Stimulated activated naive CD4-positive, alpha-beta T cell treated with Interleukin-2 at 50 U/mL for 16 hours (primary cell): ENCODE results near the gene XBP1.
A peak's percentile ranks its signal among the peaks of the same experiment; 100 is the strongest.
"Not testable (repeated sequence)": the region's sequence is repeated elsewhere in the genome, so short reads cannot be mapped to it uniquely, and the experiment has no call there.

Source experiments
- DNase-seq: peaks from one replicate; lab custom pipeline; 2025; lab: John Stamatoyannopoulos, UW

The XBP1 gene

GRCh38 chr22:28817919-28818859 is 17.8 kb upstream of the XBP1 start:
- DNase-seq, result no peak

GRCh38 chr22:28817064-28817463 is 16.7 kb upstream of the XBP1 start:
- DNase-seq, result no peak

- no peak for DNase-seq
These were observed 15.4 kb upstream of the XBP1 start for GRCh38 chr22:28815729-28816128.

- DNase-seq, result no peak
These were observed 14.7 kb upstream of the XBP1 start for GRCh38 chr22:28815111-28815510.

- no peak for DNase-seq
These were observed 13.6 kb upstream of the XBP1 start for GRCh38 chr22:28813772-28814518.

GRCh38 chr22:28812516-28812915 is 12.1 kb upstream of the XBP1 start:
- no peak for DNase-seq

GRCh38 chr22:28810821-28811491 is 10.6 kb upstream of the XBP1 start:
- peak; percentile 29 for DNase-seq

GRCh38 chr22:28808716-28809355 is 8.5 kb upstream of the XBP1 start:
- no peak for DNase-seq

- not testable (repeated sequence) for DNase-seq
These were observed 5.1 kb upstream of the XBP1 start for GRCh38 chr22:28805426-28805825.

GRCh38 chr22:28802595-28803123 is 2.3 kb upstream of the XBP1 start:
- no peak for DNase-seq

GRCh38 chr22:28801845-28802594 is 1.7 kb upstream of the XBP1 start:
- no peak for DNase-seq

- peak; percentile 31 for DNase-seq
These were observed 612 bp downstream of the XBP1 start for GRCh38 chr22:28799606-28800307.

- peak; percentile 21 for DNase-seq
These were observed 1.4 kb downstream of the XBP1 start for GRCh38 chr22:28798810-28799605.

GRCh38 chr22:28795932-28796856 is 4.2 kb downstream of the XBP1 start:
- DNase-seq, result no peak

GRCh38 chr22:28795071-28795693 is 5.2 kb downstream of the XBP1 start:
- no peak for DNase-seq

- no peak for DNase-seq
These were observed 6.3 kb downstream of the XBP1 start for GRCh38 chr22:28793976-28794584.
